Measurements from ENCODE around the gene SEC14L2. TPM values are rescaled to one million over a fixed set of nuclear protein-coding genes. Genes with fewer than 3 reads are reported as not detected.
A peak's percentile ranks its signal among the peaks of the same experiment; 100 is the strongest.

Gene SEC14L2
- total RNA-seq, 4 donors from 2014 or later, result 3.0 to 5.1 (median 4.2) TPM

GRCh38 chr22:30414525-30415047, 17.8 kb downstream of the SEC14L2 start:
- Histone ChIP-seq H3K4me1 (no peaks in the 10 kb centered on the region), H3K27me3 (no peaks in the 10 kb centered on the region), H3K36me3 (peaks cover 0 to 45% of the 10 kb centered on the region in 2 donors), H3K4me3 (no peak overlapping the region), H3K9me3 (no peaks in the 10 kb centered on the region), H3K27ac (no peak overlapping the region)
- TF ChIP-seq CTCF (IDR thresholded peaks at IDR 0.05 in 4 of 5, conservative IDR thresholded peaks at IDR 0.05 in 1 of 5) (no peak), POLR2A (IDR thresholded peaks at IDR 0.05) (no peak)
- no peak for ATAC-seq
- no peak for DNase-seq
- in situ Hi-C loops (cut with MboI; ENCODE audit: low sequenced_read_pairs in 4 of 4), result no loop called here
- intact Hi-C loops (cut with DNase I; ENCODE audit: low total_unique reads), result no loop called here

- no peaks in the 10 kb centered on the region for H3K27me3 ChIP-seq
- H3K4me1 ChIP-seq, result peaks cover 0 to 2% of the 10 kb centered on the region in 2 donors
- no peak overlapping the region for H3K4me3 ChIP-seq
- no peak overlapping the region for H3K27ac ChIP-seq
- intact Hi-C loops (cut with DNase I; ENCODE audit: low total_unique reads) (no loop called here), in situ Hi-C loops (cut with MboI; ENCODE audit: low sequenced_read_pairs in 4 of 4) (no loop called here)
- H3K36me3 ChIP-seq, result peaks cover 0 to 46% of the 10 kb centered on the region in 2 donors
- DNase-seq (no peak), ATAC-seq (no peak)
- TF ChIP-seq CTCF (IDR thresholded peaks at IDR 0.05 in 4 of 5, conservative IDR thresholded peaks at IDR 0.05 in 1 of 5) (no peak), POLR2A (IDR thresholded peaks at IDR 0.05) (no peak)
- H3K9me3 ChIP-seq, result no peaks in the 10 kb centered on the region
These were observed 19.6 kb downstream of the SEC14L2 start for GRCh38 chr22:30416403-30416802.

- intact Hi-C loops (cut with DNase I; ENCODE audit: low total_unique reads) (no loop called here), in situ Hi-C loops (cut with MboI; ENCODE audit: low sequenced_read_pairs in 4 of 4) (no loop called here)
- no peak overlapping the region for H3K4me3 ChIP-seq
- peaks cover 3 to 6% of the 10 kb centered on the region in 2 donors for H3K4me1 ChIP-seq
- no peak overlapping the region for H3K27ac ChIP-seq
- DNase-seq, result no peak
- ATAC-seq, result no peak
- H3K27me3 ChIP-seq, result no peaks in the 10 kb centered on the region
- H3K36me3 ChIP-seq, result peaks cover 0 to 46% of the 10 kb centered on the region in 2 donors
- no peak for TF ChIP-seq CTCF (IDR thresholded peaks at IDR 0.05 in 4 of 5, conservative IDR thresholded peaks at IDR 0.05 in 1 of 5)
- no peak for TF ChIP-seq POLR2A (IDR thresholded peaks at IDR 0.05)
- no peaks in the 10 kb centered on the region for H3K9me3 ChIP-seq
These were observed 20.0 kb downstream of the SEC14L2 start for GRCh38 chr22:30416837-30417236.

- Histone ChIP-seq H3K4me1 (peaks cover 25 to 31% of the 10 kb centered on the region in 2 donors), H3K27me3 (no peaks in the 10 kb centered on the region), H3K27ac (peak overlapping the region in 1 of 4 donors; percentile 92), H3K4me3 (no peak overlapping the region), H3K9me3 (no peaks in the 10 kb centered on the region), H3K36me3 (peaks cover 0 to 41% of the 10 kb centered on the region in 2 donors)
- in situ Hi-C loops (cut with MboI; ENCODE audit: low sequenced_read_pairs in 4 of 4) (no loop called here), intact Hi-C loops (cut with DNase I; ENCODE audit: low total_unique reads) (loop anchor here (5.0 to 10.0 kb wide), 3 partner anchors 274 to 1522 kb away; partner anchors contain the start of genes EWSR1, OSBP2, RHBDD3 and YWHAH)
- TF ChIP-seq CTCF (IDR thresholded peaks at IDR 0.05 in 4 of 5, conservative IDR thresholded peaks at IDR 0.05 in 1 of 5) (no peak), POLR2A (IDR thresholded peaks at IDR 0.05) (no peak)
- DNase-seq, result no peak
- no peak for ATAC-seq
These were observed 23.7 kb downstream of the SEC14L2 start for GRCh38 chr22:30420347-30421125.
